Liver (tissue), 9 donors: ENCODE data around the gene IGSF1. TPM values are rescaled to one million over a fixed set of nuclear protein-coding genes. Genes with fewer than 3 reads are reported as not detected.

Source experiments
- DNase-seq: peaks from one replicate; pipeline ENCODE4 v3.0.0-alpha.2; 2017; ENCODE audit warnings: low spot score
- H3K27ac ChIP-seq, 2 donors: one replicate each; pipeline ENCODE4 v1.7.0; 2013; ENCODE audit warnings: inconsistent platforms in 2 of 2, low read length in 2 of 2, control low read depth in 1 of 2, low read depth in 1 of 2, mild to moderate bottlenecking in 1 of 2
- H3K27me3 ChIP-seq, 4 donors: one replicate each; pipeline versions ENCODE4 v1.6.1 to v1.7.0; 2013; ENCODE audit warnings: low read length in 3 of 4, inconsistent platforms in 1 of 4, mild to moderate bottlenecking in 1 of 4, moderate library complexity in 1 of 4; ENCODE audit not compliant: control insufficient read depth in 4 of 4, insufficient read depth in 4 of 4
- H3K36me3 ChIP-seq, 4 donors: one replicate each; pipeline versions ENCODE4 v1.6.1 to v1.7.0; 2013; ENCODE audit warnings: low read length in 3 of 4, mild to moderate bottlenecking in 3 of 4, low read depth in 1 of 4, moderate library complexity in 1 of 4; ENCODE audit not compliant: control insufficient read depth in 4 of 4, insufficient read depth in 3 of 4
- H3K4me1 ChIP-seq, 4 donors: one replicate each; pipeline versions ENCODE4 v1.6.1 to v1.7.0; 2013; ENCODE audit warnings: low read length in 3 of 4, mild to moderate bottlenecking in 3 of 4, moderate library complexity in 1 of 4; ENCODE audit not compliant: control insufficient read depth in 4 of 4, insufficient read depth in 4 of 4
- H3K4me3 ChIP-seq, 3 donors: one replicate each; pipeline versions ENCODE4 v1.6.1 to v1.7.0; 2013; ENCODE audit warnings: low read length in 3 of 3, control low read depth in 1 of 3, low read depth in 1 of 3, mild to moderate bottlenecking in 1 of 3
- H3K9ac ChIP-seq, 2 donors: one replicate each; pipeline ENCODE4 v1.7.0; 2013; ENCODE audit warnings: low read length in 2 of 2, mild to moderate bottlenecking in 2 of 2, moderate library complexity in 2 of 2, control low read depth in 1 of 2, low read depth in 1 of 2
- H3K9me3 ChIP-seq, 4 donors: one replicate each; pipeline versions ENCODE4 v1.6.1 to v1.7.0; 2013; ENCODE audit warnings: low read length in 3 of 4; ENCODE audit not compliant: control insufficient read depth in 4 of 4
- ATF3 ChIP-seq: IDR thresholded peaks from 2 replicates; pipeline ENCODE4 v1.6.1; 2016; ENCODE audit warnings: antibody characterized with exemption
- CTCF ChIP-seq: fragments of 150-350 bp; IDR thresholded peaks from 2 replicates; pipeline ENCODE4 v1.5.1; 2017; ENCODE audit warnings: improper control_type of control experiment, low read depth, low read length; ENCODE audit not compliant: missing input control
- EGR1 ChIP-seq, 2 donors: IDR thresholded peaks; 2 replicates each; pipeline ENCODE4 v1.6.1; 2016 to 2018; ENCODE audit warnings: antibody characterized with exemption in 2 of 2, low read depth in 2 of 2
- FOXA1 ChIP-seq: IDR thresholded peaks from 2 replicates; pipeline ENCODE4 v1.6.1; 2016; ENCODE audit warnings: antibody characterized with exemption
- FOXA2 ChIP-seq: IDR thresholded peaks from 2 replicates; pipeline ENCODE4 v1.6.1; 2016; ENCODE audit warnings: antibody characterized with exemption
- GABPA ChIP-seq, 2 donors: IDR thresholded peaks in 1 of 2; conservative IDR thresholded peaks in 1 of 2; 2 replicates each; pipeline ENCODE4 v1.6.1; 2016; ENCODE audit warnings: antibody characterized with exemption in 2 of 2, mild to moderate bottlenecking in 1 of 2, moderate library complexity in 1 of 2
- HNF4A ChIP-seq, 2 donors: conservative IDR thresholded peaks; 2 replicates each; pipeline ENCODE4 v1.6.1; 2016; ENCODE audit warnings: antibody characterized with exemption in 2 of 2, mild to moderate bottlenecking in 2 of 2
- HNF4G ChIP-seq: IDR thresholded peaks from 2 replicates; pipeline ENCODE4 v1.6.1; 2016; ENCODE audit warnings: antibody characterized with exemption
- JUND ChIP-seq, 2 donors: IDR thresholded peaks; 2 replicates each; pipeline ENCODE4 v1.6.1; 2016; ENCODE audit warnings: antibody characterized with exemption in 2 of 2
- MAX ChIP-seq: IDR thresholded peaks from 2 replicates; pipeline ENCODE4 v1.6.1; 2016; ENCODE audit warnings: antibody characterized with exemption
- NR2F2 ChIP-seq: IDR thresholded peaks from 2 replicates; pipeline ENCODE4 v1.6.1; 2016; ENCODE audit warnings: antibody characterized with exemption
- RAD21 ChIP-seq, 2 donors: IDR thresholded peaks; 2 replicates each; pipeline ENCODE4 v1.6.1; 2016; ENCODE audit warnings: antibody characterized with exemption in 2 of 2, mild to moderate bottlenecking in 2 of 2
- REST ChIP-seq: IDR thresholded peaks from 2 replicates; pipeline ENCODE4 v1.6.1; 2016; ENCODE audit warnings: antibody characterized with exemption, mild to moderate bottlenecking
- RXRA ChIP-seq, 2 donors: IDR thresholded peaks; 2 replicates each; pipeline ENCODE4 v1.6.1; 2017 to 2018; ENCODE audit warnings: antibody characterized with exemption in 2 of 2, mild to moderate bottlenecking in 1 of 2
- SP1 ChIP-seq: IDR thresholded peaks from 2 replicates; pipeline ENCODE4 v1.6.1; 2018; ENCODE audit warnings: antibody characterized with exemption, mild to moderate bottlenecking
- TAF1 ChIP-seq: conservative IDR thresholded peaks from 2 replicates; pipeline ENCODE4 v1.6.1; 2016; ENCODE audit warnings: antibody characterized with exemption, mild to moderate bottlenecking
- ZBTB33 ChIP-seq: IDR thresholded peaks from 2 replicates; pipeline ENCODE4 v1.6.1; 2016; ENCODE audit warnings: antibody characterized with exemption
- WGBS: extraction: QIAGEN DNeasy Blood & Tissue Kit; methylation state at CpG from one replicate; pipeline ENCODE4 v1.1.7; 2013; 5-methylcytosine and 5-hydroxymethylcytosine counted together
- polyA plus RNA-seq, 2 donors: library from polyadenylated mRNA; stranded (reverse) in 1 of 2; unstranded in 1 of 2; fragments of 200-250 nt in 1 of 2; fragments of >200 nt in 1 of 2; fragmentation: Nextera tagmentation in 1 of 2; extraction: Ambion mirVana in 1 of 2; gene quantifications; one replicate each; pipeline versions ENCODE4 v1.2.1 to v1.2.3, GENCODE V29; 2013 to 2015
- total RNA-seq, 2 donors: library from RNA; depleted of rRNA; stranded (reverse); fragments of >200 nt; gene quantifications; one replicate each; pipeline ENCODE4 v1.2.3, GENCODE V29; 2014
- donor health status: healthy.
- donor health status: healthy.
- donor health status: healthy.
- donor health status: healthy.
- donor health status: healthy.

The IGSF1 gene
- total RNA-seq (10 to 100 TPM in 1 of 2 donors, under 1 TPM in 1; 0.17 to 50.7 TPM), polyA plus RNA-seq (under 1 TPM; 0.15 to 0.21 TPM)

- Histone ChIP-seq H3K4me1 (peaks cover 2 to 4% (median 3%) of the 10 kb centered on the region in 4 donors), H3K4me3 (peak within 1 kb of the TSS in 2 of 3 donors; percentile 20 to 25), H3K36me3 (no peaks in the 10 kb centered on the region), H3K9me3 (no peaks in the 10 kb centered on the region), H3K27ac (no peak within 1 kb of the TSS), H3K27me3 (peaks cover 0 to 5% (median 0%) of the 10 kb centered on the region in 4 donors), H3K9ac (no peak within 1 kb of the TSS)
- TF ChIP-seq MAX = no peak
- TF ChIP-seq EGR1 (IDR thresholded peaks at IDR 0.05; ENCODE audit: low read depth in 2 of 2) = no peak
- no peak for TF ChIP-seq RAD21 (IDR thresholded peaks at IDR 0.05)
- no peak for TF ChIP-seq FOXA1
- TF ChIP-seq GABPA (IDR thresholded peaks at IDR 0.05 in 1 of 2, conservative IDR thresholded peaks at IDR 0.05 in 1 of 2) = no peak
- TF ChIP-seq SP1 = no peak
- TF ChIP-seq RXRA (IDR thresholded peaks at IDR 0.05) = no peak
- no peak for TF ChIP-seq CTCF
- DNase-seq = peak; percentile 36
- 5% methylated on average over 32 of the region's 32 CpGs for WGBS
These were observed at the start of gene IGSF1 for GRCh38 chrX:131288738-131289511. TSS of gene IGSF1 (minus strand) at chrX:131289306. CDS start at chrX:131286674, 2,632 bp downstream.

- DNase-seq = no peak
- Histone ChIP-seq H3K27ac (no peak overlapping the region), H3K36me3 (no peaks in the 10 kb centered on the region), H3K9me3 (no peaks in the 10 kb centered on the region), H3K4me3 (no peak overlapping the region), H3K27me3 (peaks cover 0 to 4% (median 0%) of the 10 kb centered on the region in 4 donors), H3K9ac (no peak overlapping the region), H3K4me1 (no peaks in the 10 kb centered on the region)
- TF ChIP-seq MAX (no peak), RXRA (IDR thresholded peaks at IDR 0.05) (no peak), EGR1 (IDR thresholded peaks at IDR 0.05; ENCODE audit: low read depth in 2 of 2) (no peak), TAF1 (no peak), JUND (IDR thresholded peaks at IDR 0.05) (no peak), GABPA (IDR thresholded peaks at IDR 0.05 in 1 of 2, conservative IDR thresholded peaks at IDR 0.05 in 1 of 2) (no peak), REST (no peak), NR2F2 (no peak), FOXA2 (no peak), CTCF (no peak), ATF3 (no peak), ZBTB33 (no peak), HNF4G (no peak), SP1 (no peak), HNF4A (conservative IDR thresholded peaks at IDR 0.05) (no peak)
- 70% methylated on average over 3 of the region's 3 CpGs for WGBS
These were observed 43.2 kb upstream of the IGSF1 start for GRCh38 chrX:131332331-131332730.
